Breast epithelium (tissue), 4 donors: ENCODE data around the gene HCN4. TPM values are rescaled to one million over a fixed set of nuclear protein-coding genes. Genes with fewer than 3 reads are reported as not detected.

Source experiments
- DNase-seq, 2 donors: peaks; one replicate each; pipeline ENCODE4 v3.0.0-alpha.2; 2019; ENCODE audit warnings: low spot score in 2 of 2
- H3K27ac ChIP-seq, 2 donors: fragments of 200-600 bp; sonication (generic) in 1 of 2; one replicate each; pipeline ENCODE4 v1.5.1; 2016 to 2019; ENCODE audit warnings: mild to moderate bottlenecking in 1 of 2
- H3K27me3 ChIP-seq, 2 donors: fragments of 200-600 bp; sonication (generic) in 1 of 2; one replicate each; pipeline versions ENCODE4 v1.5.1 to v1.6.0; 2017 to 2019; ENCODE audit warnings: control low read depth in 1 of 2, mild to moderate bottlenecking in 1 of 2
- H3K36me3 ChIP-seq: fragments of 200-600 bp; one replicate; pipeline ENCODE4 v1.5.1; 2019
- H3K4me1 ChIP-seq, 2 donors: fragments of 200-600 bp; sonication (generic); one replicate each; pipeline ENCODE4 v1.5.1; 2016 to 2019; ENCODE audit warnings: control low read depth in 1 of 2
- H3K4me3 ChIP-seq, 3 donors: fragments of 200-600 bp; sonication (generic); 1 replicate in 2 of 3; 2 replicates in 1 of 3; pipeline ENCODE4 v1.5.1; 2016 to 2019; ENCODE audit warnings: mild to moderate bottlenecking in 3 of 3, moderate library complexity in 2 of 3
- H3K9me3 ChIP-seq, 2 donors: fragments of 200-600 bp; sonication (generic) in 1 of 2; one replicate each; pipeline ENCODE4 v1.5.1; 2016 to 2019; ENCODE audit warnings: control low read depth in 1 of 2
- CTCF ChIP-seq, 3 donors: fragments of 450-650 bp; IDR thresholded peaks; one replicate each; pipeline ENCODE4 v1.5.1; 2016 to 2017; ENCODE audit warnings: antibody characterized with exemption in 3 of 3, mild to moderate bottlenecking in 3 of 3, moderate library complexity in 3 of 3
- POLR2A ChIP-seq: fragments of 450-650 bp; IDR thresholded peaks from one replicate; pipeline ENCODE4 v1.6.1; 2016; ENCODE audit warnings: antibody characterized with exemption, mild to moderate bottlenecking, moderate library complexity
- POLR2AphosphoS5 ChIP-seq, 3 donors: sonication (generic); formaldehyde crosslinking; IDR thresholded peaks; one replicate each; pipeline ENCODE4 v1.6.1; 2017; ENCODE audit warnings: antibody characterized with exemption in 3 of 3
- intact Hi-C: fragments of 100-400 bp; cut with DNase I; formaldehyde crosslinking; loops from one replicate; pipeline ENCODE4 v1.15.1; 2023; ENCODE audit warnings: low total_unique reads
- total RNA-seq, 3 donors: library from RNA; depleted of rRNA; stranded (reverse); fragments of >200 nt; gene quantifications; one replicate each; pipeline ENCODE4 v1.1.0, GENCODE V29; 2016

HCN4 gene
- total RNA-seq, 3 donors from 2014 or later: not detected

GRCh38 chr15:73397461-73397860 is 28.7 kb upstream of the HCN4 start:
- Histone ChIP-seq H3K27me3 (peaks cover 0 to 13% of the 10 kb centered on the region in 2 donors), H3K9me3 (no peaks in the 10 kb centered on the region), H3K4me3 (no peak overlapping the region), H3K36me3 (no peaks in the 10 kb centered on the region), H3K27ac (no peak overlapping the region), H3K4me1 (no peaks in the 10 kb centered on the region)
- TF ChIP-seq CTCF (IDR thresholded peaks at IDR 0.05) (no peak), POLR2A (no peak), POLR2AphosphoS5 (IDR thresholded peaks at IDR 0.05) (no peak)
- intact Hi-C loops: no loop called here
- DNase-seq: no peak

- Histone ChIP-seq H3K4me3 (no peak overlapping the region), H3K4me1 (no peaks in the 10 kb centered on the region), H3K27me3 (peaks cover 0 to 13% of the 10 kb centered on the region in 2 donors), H3K36me3 (no peaks in the 10 kb centered on the region), H3K27ac (no peak overlapping the region), H3K9me3 (no peaks in the 10 kb centered on the region)
- intact Hi-C loops: no loop called here
- DNase-seq: no peak
- TF ChIP-seq POLR2AphosphoS5 (IDR thresholded peaks at IDR 0.05) (no peak), POLR2A (no peak), CTCF (IDR thresholded peaks at IDR 0.05) (no peak)
Observed at GRCh38 chr15:73395671-73396070, 26.9 kb upstream of the HCN4 start.

GRCh38 chr15:73394782-73395181 is 26.0 kb upstream of the HCN4 start:
- Histone ChIP-seq H3K27ac (no peak overlapping the region), H3K36me3 (no peaks in the 10 kb centered on the region), H3K9me3 (no peaks in the 10 kb centered on the region), H3K27me3 (peaks cover 0 to 13% of the 10 kb centered on the region in 2 donors), H3K4me3 (no peak overlapping the region), H3K4me1 (no peaks in the 10 kb centered on the region)
- TF ChIP-seq POLR2AphosphoS5 (IDR thresholded peaks at IDR 0.05): no peak
- TF ChIP-seq POLR2A: no peak
- no peak for DNase-seq
- intact Hi-C loops: no loop called here

GRCh38 chr15:73393336-73393735 is 24.6 kb upstream of the HCN4 start:
- TF ChIP-seq POLR2A (no peak), POLR2AphosphoS5 (IDR thresholded peaks at IDR 0.05) (no peak), CTCF (IDR thresholded peaks at IDR 0.05) (no peak)
- no peak for DNase-seq
- no peak overlapping the region for H3K27ac ChIP-seq
- intact Hi-C loops: no loop called here
- peaks cover 0 to 13% of the 10 kb centered on the region in 2 donors for H3K27me3 ChIP-seq
- no peak overlapping the region for H3K4me3 ChIP-seq
- no peaks in the 10 kb centered on the region for H3K9me3 ChIP-seq
- no peaks in the 10 kb centered on the region for H3K36me3 ChIP-seq
- H3K4me1 ChIP-seq: no peaks in the 10 kb centered on the region

- H3K27me3 ChIP-seq: peaks cover 0 to 14% of the 10 kb centered on the region in 2 donors
- no peaks in the 10 kb centered on the region for H3K36me3 ChIP-seq
- no peak overlapping the region for H3K4me3 ChIP-seq
- no peaks in the 10 kb centered on the region for H3K4me1 ChIP-seq
- TF ChIP-seq POLR2A: no peak
- TF ChIP-seq CTCF (IDR thresholded peaks at IDR 0.05): no peak
- no peak for TF ChIP-seq POLR2AphosphoS5 (IDR thresholded peaks at IDR 0.05)
- H3K27ac ChIP-seq: no peak overlapping the region
- no peak for DNase-seq
- intact Hi-C loops: no loop called here
- H3K9me3 ChIP-seq: no peaks in the 10 kb centered on the region
Observed at GRCh38 chr15:73392025-73392424, 23.3 kb upstream of the HCN4 start.
